Calu3 (cell line): ENCODE results near the gene VPS37C. TPM values are rescaled to one million over a fixed set of nuclear protein-coding genes. Genes with fewer than 3 reads are reported as not detected.

Experiments
- BruUV-seq: library from RNA; stranded (reverse); fragments of 400-500 nt; replicated peaks from 2 replicates; lab custom pipeline; 2021; lab: Mats Ljungman, UMichigan
- CTCF ChIA-PET: fragments of 300-600 bp; sonication (Branson Sonifier 250); formaldehyde crosslinking; loops from one replicate; lab custom pipeline; 2022; ENCODE audit warnings: antibody characterized with exemption; lab: Charles Lee
- DNase-seq: peaks from one replicate; pipeline ENCODE4 v3.0.0; 2022
- H3K27ac Mint-ChIP-seq: one replicate; pipeline ENCODE4 v1.8.0; 2022; ENCODE audit warnings: mixed read lengths; ENCODE audit not compliant: unreplicated experiment
- H3K27me3 Mint-ChIP-seq: one replicate; pipeline ENCODE4 v1.8.0; 2022; ENCODE audit warnings: mixed read lengths; ENCODE audit not compliant: unreplicated experiment
- H3K36me3 Mint-ChIP-seq: one replicate; pipeline ENCODE4 v1.8.0; 2022; ENCODE audit warnings: mild to moderate bottlenecking, moderate library complexity, mixed read lengths; ENCODE audit not compliant: insufficient read depth, unreplicated experiment
- H3K4me1 Mint-ChIP-seq: one replicate; pipeline ENCODE4 v1.8.0; 2022; ENCODE audit warnings: mild to moderate bottlenecking, low read depth, mixed read lengths; ENCODE audit not compliant: unreplicated experiment
- H3K4me3 Mint-ChIP-seq: one replicate; pipeline ENCODE4 v1.8.0; 2022; ENCODE audit warnings: mild to moderate bottlenecking, low read depth, moderate library complexity, mixed read lengths; ENCODE audit not compliant: unreplicated experiment
- H3K9me3 Mint-ChIP-seq: one replicate; pipeline ENCODE4 v1.8.0; 2022; ENCODE audit warnings: low read depth, mixed read lengths; ENCODE audit not compliant: unreplicated experiment
- intact Hi-C: fragments of 100-400 bp; cut with micrococcal nuclease; formaldehyde crosslinking; loops from one replicate; pipeline ENCODE4 v1.10.0; 2022; ENCODE audit not compliant: unreplicated experiment
- total RNA-seq: library from RNA; stranded (reverse); gene quantifications from 2 replicates; pipeline ENCODE4 v1.2.3, GENCODE V29; 2022
- TF ChIP-seq, protein P1 (sequence below): fragments of 200-600 bp; IDR thresholded peaks from one replicate; pipeline ENCODE4 v1.8.0; 2022; ENCODE audit warnings: antibody characterized with exemption; ENCODE audit not compliant: unreplicated experiment

VPS37C gene
- total RNA-seq, 1 experiment from 2014 or later: 22.7 TPM

DNA sequence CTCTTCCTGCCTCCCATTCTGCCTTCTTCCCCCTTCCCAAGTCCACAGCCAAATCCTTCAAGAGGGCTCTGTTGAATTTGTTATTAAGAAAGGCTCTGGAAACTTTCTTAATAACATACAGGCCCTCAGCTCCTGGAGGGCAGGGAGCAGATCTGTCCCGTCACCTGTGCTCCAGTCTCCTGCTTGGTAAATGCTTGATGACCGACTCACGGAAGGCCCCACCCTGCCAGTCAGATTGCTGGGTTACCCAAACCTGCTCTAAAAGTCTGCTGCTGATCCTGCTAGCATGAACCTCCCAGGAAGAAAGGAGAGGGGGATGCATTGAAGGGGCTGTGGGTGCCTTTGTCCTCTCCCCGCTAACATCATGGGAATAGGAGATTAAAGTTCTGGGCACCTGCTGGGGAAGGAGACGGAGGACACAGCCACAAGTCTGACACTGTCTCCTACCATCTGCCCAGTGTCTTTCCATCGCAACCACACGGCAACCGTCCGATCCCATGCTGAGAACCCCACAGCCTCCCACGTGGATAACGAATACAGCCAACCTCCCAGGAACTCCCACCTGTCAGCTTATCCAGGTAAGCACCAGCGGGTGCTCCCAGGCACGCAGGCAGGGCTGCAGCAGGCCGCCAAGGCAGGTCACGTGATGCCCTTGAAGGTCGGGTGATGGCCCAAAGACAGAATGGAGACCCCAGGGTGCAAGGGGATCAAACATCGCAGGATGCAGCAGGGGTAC lies 36.5 kb downstream of the VPS37C start:
- intact Hi-C loops: no loop called here
- DNase-seq: no peak
- peaks cover 6% of the 10 kb centered on the region for H3K36me3 Mint-ChIP-seq
- BruUV-seq: no TSS peak
- H3K27me3 Mint-ChIP-seq: peaks cover 51% of the 10 kb centered on the region
- H3K27ac Mint-ChIP-seq: no peak overlapping the region
- no peaks in the 10 kb centered on the region for H3K9me3 Mint-ChIP-seq
- H3K4me3 Mint-ChIP-seq: no peak overlapping the region
- CTCF ChIA-PET: no interaction called here
- H3K4me1 Mint-ChIP-seq: peaks cover 4% of the 10 kb centered on the region
- TF ChIP-seq, protein P1, sequence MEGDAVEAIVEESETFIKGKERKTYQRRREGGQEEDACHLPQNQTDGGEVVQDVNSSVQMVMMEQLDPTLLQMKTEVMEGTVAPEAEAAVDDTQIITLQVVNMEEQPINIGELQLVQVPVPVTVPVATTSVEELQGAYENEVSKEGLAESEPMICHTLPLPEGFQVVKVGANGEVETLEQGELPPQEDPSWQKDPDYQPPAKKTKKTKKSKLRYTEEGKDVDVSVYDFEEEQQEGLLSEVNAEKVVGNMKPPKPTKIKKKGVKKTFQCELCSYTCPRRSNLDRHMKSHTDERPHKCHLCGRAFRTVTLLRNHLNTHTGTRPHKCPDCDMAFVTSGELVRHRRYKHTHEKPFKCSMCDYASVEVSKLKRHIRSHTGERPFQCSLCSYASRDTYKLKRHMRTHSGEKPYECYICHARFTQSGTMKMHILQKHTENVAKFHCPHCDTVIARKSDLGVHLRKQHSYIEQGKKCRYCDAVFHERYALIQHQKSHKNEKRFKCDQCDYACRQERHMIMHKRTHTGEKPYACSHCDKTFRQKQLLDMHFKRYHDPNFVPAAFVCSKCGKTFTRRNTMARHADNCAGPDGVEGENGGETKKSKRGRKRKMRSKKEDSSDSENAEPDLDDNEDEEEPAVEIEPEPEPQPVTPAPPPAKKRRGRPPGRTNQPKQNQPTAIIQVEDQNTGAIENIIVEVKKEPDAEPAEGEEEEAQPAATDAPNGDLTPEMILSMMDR: no peak

DNA sequence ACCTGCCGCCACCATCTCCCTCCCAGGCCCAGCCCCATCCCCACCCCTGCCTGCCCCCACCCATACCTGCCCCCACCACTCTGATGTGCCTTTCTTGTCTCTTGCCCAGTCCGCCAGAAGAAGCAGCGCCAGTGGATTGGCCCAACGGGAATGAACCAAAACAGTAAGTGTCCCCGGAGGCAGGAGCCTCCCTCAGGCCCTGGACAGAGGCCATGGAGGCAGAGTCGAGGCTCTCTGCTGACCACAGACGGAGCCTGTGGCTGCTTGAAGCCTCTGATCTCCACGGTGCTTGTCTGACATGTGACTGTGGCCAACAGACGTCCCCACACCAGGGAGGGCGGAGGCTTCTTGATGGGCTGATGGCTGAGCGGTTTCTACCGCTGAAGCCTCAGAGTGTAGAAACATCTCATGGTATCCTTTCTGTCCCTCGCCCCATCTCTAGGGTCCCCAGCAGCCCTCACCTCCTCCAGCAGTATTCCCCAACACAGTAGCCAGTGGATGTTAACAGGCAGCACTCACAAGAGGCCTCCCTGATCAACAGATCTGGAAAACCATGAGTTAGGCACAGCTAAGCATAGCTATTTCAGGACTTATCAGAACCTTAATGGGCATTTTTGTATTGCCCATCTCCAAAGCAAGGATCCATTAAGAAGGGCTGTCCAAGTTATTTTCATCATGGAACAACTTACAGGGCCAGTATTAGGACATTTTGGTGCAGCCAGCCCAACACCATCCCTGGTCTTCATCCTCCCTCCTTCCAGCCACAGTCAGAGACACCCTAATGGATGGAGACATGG lies 37.3 kb downstream of the VPS37C start:
- Mint-ChIP-seq H3K4me1 (no peaks in the 10 kb centered on the region), H3K9me3 (no peaks in the 10 kb centered on the region), H3K4me3 (no peak overlapping the region), H3K27me3 (peaks cover 58% of the 10 kb centered on the region), H3K36me3 (peaks cover 4% of the 10 kb centered on the region), H3K27ac (no peak overlapping the region)
- DNase-seq: no peak
- intact Hi-C loops: no loop called here
- CTCF ChIA-PET: no interaction called here
- no TSS peak for BruUV-seq
- TF ChIP-seq, protein P1: no peak

DNA sequence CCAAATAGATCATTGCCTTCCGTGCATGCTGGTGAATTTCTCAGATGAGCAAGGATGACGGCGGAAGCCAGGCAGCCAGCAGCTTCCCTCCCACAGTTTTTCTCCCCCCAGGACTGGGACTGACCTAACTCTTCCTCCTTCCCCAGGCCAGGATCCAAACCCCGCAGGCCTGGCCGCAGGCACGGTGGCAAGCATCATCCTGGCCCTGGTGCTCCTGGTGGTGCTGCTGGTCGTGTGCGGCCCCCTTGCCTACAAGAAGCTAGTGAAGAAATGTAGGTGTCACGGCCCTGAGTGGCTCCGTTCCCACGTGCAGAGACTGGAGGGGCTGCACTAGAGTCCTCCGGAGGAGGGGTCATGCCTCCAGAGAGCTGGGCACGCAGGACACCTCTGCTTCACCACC lies 38.5 kb downstream of the VPS37C start:
- Mint-ChIP-seq H3K4me1 (no peaks in the 10 kb centered on the region), H3K27me3 (peaks cover 69% of the 10 kb centered on the region), H3K27ac (no peak overlapping the region), H3K36me3 (no peaks in the 10 kb centered on the region), H3K4me3 (no peak overlapping the region), H3K9me3 (no peaks in the 10 kb centered on the region)
- no peak for DNase-seq
- CTCF ChIA-PET: interaction anchor here (0.6 kb wide), 1 partner anchor 262 kb away, joined by 3 read pairs; no protein-coding TSS in a partner anchor
- no TSS peak for BruUV-seq
- TF ChIP-seq, protein P1: no peak
- intact Hi-C loops: no loop called here

DNA sequence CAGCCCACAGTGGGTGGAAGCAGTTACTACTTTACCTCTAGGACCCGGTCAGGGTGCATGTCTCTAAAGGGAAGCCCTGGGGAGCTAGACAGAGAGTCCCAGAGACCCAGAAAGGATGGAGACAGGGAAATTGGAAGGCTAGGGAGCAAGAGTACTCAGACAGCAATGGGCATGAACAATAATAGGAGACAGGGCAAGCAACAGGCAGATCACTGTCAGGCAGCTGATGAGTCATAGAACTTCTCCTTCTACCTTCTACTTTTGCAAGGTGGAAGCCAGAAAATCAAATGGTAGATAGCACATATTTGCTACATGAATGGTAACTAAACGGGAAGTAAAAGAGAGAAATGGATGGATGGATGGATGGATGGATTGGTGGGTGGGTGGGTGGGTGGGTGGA lies 39.3 kb downstream of the VPS37C start:
- no peak for DNase-seq
- H3K4me1 Mint-ChIP-seq: no peaks in the 10 kb centered on the region
- no peak overlapping the region for H3K4me3 Mint-ChIP-seq
- CTCF ChIA-PET: no interaction called here
- BruUV-seq: no TSS peak
- H3K27me3 Mint-ChIP-seq: peaks cover 73% of the 10 kb centered on the region
- TF ChIP-seq, protein P1: no peak
- no peaks in the 10 kb centered on the region for H3K9me3 Mint-ChIP-seq
- H3K36me3 Mint-ChIP-seq: no peaks in the 10 kb centered on the region
- intact Hi-C loops: no loop called here
- no peak overlapping the region for H3K27ac Mint-ChIP-seq
